GM20000 (cell line): Measurements from ENCODE around the gene TRIM15.

Source experiments
- DNase-seq: peaks from one replicate; pipeline ENCODE4 v3.0.0; 2012; ENCODE audit warnings: low spot score
- CTCF ChIP-seq: IDR thresholded peaks from 2 replicates; pipeline ENCODE4 v1.5.1; 2012; ENCODE audit warnings: mild to moderate bottlenecking, control low read depth; ENCODE audit errors: extremely low read depth, missing control alignments

The TRIM15 gene

GRCh38 chr6:30207619-30208295 lies 44.4 kb downstream of the TRIM15 start:
- no peak for TF ChIP-seq CTCF
- DNase-seq, result no peak

GRCh38 chr6:30211306-30211705 lies 48.0 kb downstream of the TRIM15 start:
- TF ChIP-seq CTCF, result no peak
- no peak for DNase-seq

DNA sequence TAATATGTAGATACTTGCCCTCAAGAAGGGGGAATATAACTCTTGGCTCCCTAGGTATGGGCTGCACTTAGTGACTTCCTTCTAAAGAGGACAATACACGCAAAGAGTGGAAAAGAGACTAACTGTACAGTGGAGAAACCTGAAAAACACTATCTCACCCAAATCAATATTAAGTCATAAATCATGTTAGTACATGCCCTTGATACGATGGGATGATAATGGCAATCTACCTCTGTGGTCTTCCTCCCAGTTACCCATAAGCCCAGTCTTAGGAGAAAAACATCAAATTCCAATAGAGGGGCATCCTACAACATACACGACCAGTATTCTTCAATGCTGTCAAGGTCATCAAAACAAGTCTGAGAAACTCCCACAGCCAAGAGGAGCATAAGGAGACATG lies 48.6 kb downstream of the TRIM15 start:
- no peak for TF ChIP-seq CTCF
- DNase-seq, result no peak

DNA sequence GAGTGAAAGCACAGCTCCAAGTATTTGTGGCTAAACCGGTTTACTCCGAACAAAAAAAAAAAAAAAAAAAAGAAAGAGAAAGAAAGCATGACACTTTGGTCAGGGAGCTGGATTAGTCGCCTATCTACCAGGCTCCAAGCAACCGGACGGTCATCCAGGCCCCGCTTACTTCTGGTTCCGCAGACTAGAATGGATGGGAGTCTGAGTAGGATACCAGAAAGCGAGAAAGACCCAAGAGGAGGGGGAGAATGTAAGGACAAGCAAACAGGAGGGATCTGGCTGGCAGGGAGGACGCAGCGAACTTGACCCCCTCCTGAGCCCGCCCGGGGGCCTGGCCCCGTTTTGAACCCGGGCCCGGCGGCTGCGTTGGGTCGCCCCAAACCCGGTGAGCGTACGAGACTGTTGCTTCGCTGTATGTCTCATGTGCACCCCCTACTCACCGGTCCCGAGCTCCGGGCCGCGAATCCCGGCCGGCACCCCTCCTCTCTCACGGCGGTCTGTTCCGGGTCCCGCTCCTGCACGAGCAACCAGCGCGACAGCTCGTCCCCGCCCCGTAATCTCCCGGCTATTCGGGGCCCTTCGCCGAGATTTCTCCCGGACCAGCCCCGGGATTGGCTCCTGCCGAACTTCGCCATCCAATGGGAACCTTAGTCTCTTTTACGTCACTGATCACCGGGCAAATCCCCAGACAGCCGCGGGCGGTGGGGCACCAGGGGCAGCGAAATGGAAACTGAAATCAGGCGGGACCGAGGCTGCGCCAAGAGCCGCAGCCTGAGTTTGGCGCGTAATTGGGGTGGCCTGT lies 49.7 kb downstream of the TRIM15 start, which contains the start of gene TRIM26:
Gene TRIM26 (minus strand): TSS at position 542 of the 802 bp plus-strand sequence. CDS start 14,303 bp downstream, outside the sequence.
- no peak for TF ChIP-seq CTCF
- peak; percentile 98 for DNase-seq

- no peak for DNase-seq
- no peak for TF ChIP-seq CTCF
Measured at GRCh38 chr6:30213667-30213956, 50.3 kb downstream of the TRIM15 start.

DNA sequence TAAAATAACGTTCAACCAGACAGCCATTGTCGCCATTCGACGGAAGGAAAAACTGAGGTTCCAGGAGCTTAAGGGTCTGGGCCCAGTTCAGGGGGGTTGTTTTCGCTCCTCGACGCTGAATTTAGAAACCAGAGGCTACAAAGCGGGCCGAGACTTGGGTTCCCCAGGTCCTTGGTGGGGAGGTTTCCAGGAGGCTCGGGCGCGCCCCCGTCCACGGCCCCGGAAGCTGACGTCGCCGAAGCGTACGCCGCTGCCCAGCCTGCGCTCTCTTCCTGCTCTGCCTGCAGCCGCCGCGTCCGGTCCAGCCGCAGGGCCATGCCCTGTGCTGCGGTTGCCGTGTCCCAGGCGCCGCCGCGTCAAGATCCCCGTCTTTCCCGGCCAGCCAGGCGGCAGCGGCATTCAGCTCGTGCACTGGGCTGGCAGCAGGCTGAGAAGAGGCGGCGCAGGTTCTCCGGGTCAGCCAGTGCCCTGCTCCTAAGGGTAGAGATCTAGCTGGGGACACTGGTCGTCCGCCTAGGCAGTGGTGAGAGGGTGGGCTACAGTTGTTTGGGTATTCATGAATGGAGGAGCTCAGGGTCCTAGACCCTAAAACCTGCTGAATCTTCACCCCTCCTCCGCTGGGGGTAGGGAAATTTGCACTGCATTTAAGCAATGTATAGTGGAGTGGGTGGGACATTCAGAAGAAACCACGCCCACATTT lies 50.8 kb downstream of the TRIM15 start:
- TF ChIP-seq CTCF, result no peak
- DNase-seq, result peak; percentile 85

GRCh38 chr6:30214657-30214982 lies 51.3 kb downstream of the TRIM15 start:
- TF ChIP-seq CTCF, result no peak
- no peak for DNase-seq
